Endodermal cell (in vitro differentiated cells): ENCODE data around the gene DCST2. TPM values are rescaled to one million over a fixed set of nuclear protein-coding genes. Genes with fewer than 3 reads are reported as not detected.
"Not testable (repeated sequence)": the region's sequence is repeated elsewhere in the genome, so short reads cannot be mapped to it uniquely, and the experiment has no call there.

Source experiments
- DNase-seq: peaks from one replicate; pipeline ENCODE4 v3.0.0-alpha.2; 2017
- H3K27ac ChIP-seq: 2 replicates; pipeline ENCODE4 v1.5.1; 2013; ENCODE audit warnings: mild to moderate bottlenecking, low read depth, low read length, moderate library complexity
- H3K27me3 ChIP-seq: 2 replicates; pipeline ENCODE4 v1.6.1; 2013; ENCODE audit warnings: mild to moderate bottlenecking, low read length, moderate library complexity; ENCODE audit not compliant: insufficient read depth, control insufficient read depth, poor library complexity, severe bottlenecking
- H3K36me3 ChIP-seq: 2 replicates; pipeline ENCODE4 v1.7.0; 2013; ENCODE audit warnings: mild to moderate bottlenecking, low read length, moderate library complexity; ENCODE audit not compliant: control insufficient read depth, insufficient read depth
- H3K4me1 ChIP-seq: one replicate; pipeline ENCODE4 v1.7.0; 2013; ENCODE audit warnings: low read length; ENCODE audit not compliant: control insufficient read depth, insufficient read depth
- H3K4me3 ChIP-seq: 2 replicates; pipeline ENCODE4 v1.5.1; 2013; ENCODE audit warnings: mild to moderate bottlenecking, low read length, moderate library complexity
- H3K9ac ChIP-seq: 2 replicates; pipeline ENCODE4 v1.6.1; 2013; ENCODE audit warnings: mild to moderate bottlenecking, low read length, moderate library complexity; ENCODE audit not compliant: poor library complexity, severe bottlenecking; ENCODE audit errors: extremely low read depth
- H3K9me3 ChIP-seq: 2 replicates; pipeline ENCODE4 v1.6.1; 2013; ENCODE audit warnings: mild to moderate bottlenecking, low read length, moderate library complexity; ENCODE audit not compliant: control insufficient read depth
- H3K27ac Mint-ChIP-seq: 2 replicates; pipeline ENCODE4 v1.8.0; 2020; ENCODE audit warnings: mixed read lengths
- H3K27me3 Mint-ChIP-seq: 2 replicates; pipeline ENCODE4 v1.8.0; 2021; ENCODE audit warnings: mild to moderate bottlenecking, mixed read lengths; ENCODE audit not compliant: insufficient read depth
- H3K36me3 Mint-ChIP-seq: 2 replicates; pipeline ENCODE4 v1.8.0; 2020; ENCODE audit warnings: low read depth, mixed read lengths
- H3K4me1 Mint-ChIP-seq: 2 replicates; pipeline ENCODE4 v1.8.0; 2020; ENCODE audit warnings: mixed read lengths
- H3K4me3 Mint-ChIP-seq: 2 replicates; pipeline ENCODE4 v1.8.0; 2020; ENCODE audit warnings: mild to moderate bottlenecking, moderate library complexity, mixed read lengths
- H3K9me3 Mint-ChIP-seq: 2 replicates; pipeline ENCODE4 v1.8.0; 2020; ENCODE audit warnings: mild to moderate bottlenecking, mixed read lengths
- CTCF ChIP-seq: fragments of 200-600 bp; sonication (generic); conservative IDR thresholded peaks from 2 replicates; pipeline ENCODE4 v1.5.0; 2021; ENCODE audit warnings: antibody characterized with exemption, mild to moderate bottlenecking
- WGBS, 2 experiments: methylation state at CpG; one replicate each; pipeline versions ENCODE4 v1.1.5 to v1.1.7; 2013; ENCODE audit warnings: missing lambda C conversion rate in 2 of 2, mixed read lengths in 1 of 2; ENCODE audit not compliant: insufficient coverage in 1 of 2, insufficient read length in 1 of 2; 5-methylcytosine and 5-hydroxymethylcytosine counted together
- total RNA-seq, 2 donors: library from RNA; stranded (reverse); fragmentation: NEBNext Ultra II Directional in 1 of 2; extraction: Animal tissue kit (Norgen Biotek cat#: 25700) in 1 of 2; gene quantifications; 2 replicates in 1 of 2; 3 replicates in 1 of 2; pipeline ENCODE4 v1.2.1, GENCODE V29; 2021

The DCST2 gene
- total RNA-seq, 2 donors from 2014 or later = 0.44 to 2.0 TPM

- 92 to 93% methylated on average over 5 to 16 of the region's 16 CpGs for WGBS, 2 experiments
- Mint-ChIP-seq H3K9me3 (no peaks in the 10 kb centered on the region), H3K4me1 (peaks cover 10% of the 10 kb centered on the region), H3K27me3 (peaks cover 6% of the 10 kb centered on the region), H3K4me3 (no peak overlapping the region), H3K27ac (no peak overlapping the region), H3K36me3 (no peaks in the 10 kb centered on the region)
- Histone ChIP-seq H3K4me3 (no peak overlapping the region), H3K9me3 (no peaks in the 10 kb centered on the region), H3K27ac (no peak overlapping the region), H3K4me1 (no peaks in the 10 kb centered on the region), H3K36me3 (no peaks in the 10 kb centered on the region), H3K9ac (no peak overlapping the region), H3K27me3 (no peaks in the 10 kb centered on the region)
- DNase-seq = no peak
- peak; percentile 51 for TF ChIP-seq CTCF
Measured at GRCh38 chr1:154998201-154998780, 35.3 kb downstream of the DCST2 start.

GRCh38 chr1:154996966-154997701 is 36.4 kb downstream of the DCST2 start:
- Mint-ChIP-seq H3K4me1 (peaks cover 10% of the 10 kb centered on the region), H3K36me3 (no peaks in the 10 kb centered on the region), H3K9me3 (no peaks in the 10 kb centered on the region), H3K27ac (no peak overlapping the region), H3K27me3 (peaks cover 6% of the 10 kb centered on the region), H3K4me3 (no peak overlapping the region)
- no peak overlapping the region for H3K9ac ChIP-seq
- no peaks in the 10 kb centered on the region for H3K27me3 ChIP-seq
- H3K4me3 ChIP-seq = no peak overlapping the region
- no peak overlapping the region for H3K27ac ChIP-seq
- H3K9me3 ChIP-seq = no peaks in the 10 kb centered on the region
- DNase-seq = no peak
- no peaks in the 10 kb centered on the region for H3K4me1 ChIP-seq
- H3K36me3 ChIP-seq = no peaks in the 10 kb centered on the region
- TF ChIP-seq CTCF = no peak
- WGBS, 2 experiments = 87 to 94% methylated on average over 13 to 15 of the region's 15 CpGs

- peak; percentile 68 for TF ChIP-seq CTCF
Measured at GRCh38 chr1:154995301-154995983, 38.1 kb downstream of the DCST2 start.

More at GRCh38 chr1:154995301-154995983, 38.1 kb downstream of the DCST2 start:
- H3K4me3 Mint-ChIP-seq, H3K36me3 Mint-ChIP-seq, H3K27me3 Mint-ChIP-seq, H3K4me1 ChIP-seq, H3K27ac ChIP-seq, H3K4me3 ChIP-seq, H3K36me3 ChIP-seq, H3K4me1 Mint-ChIP-seq, H3K9ac ChIP-seq, H3K9me3 ChIP-seq, H3K9me3 Mint-ChIP-seq, H3K27ac Mint-ChIP-seq, H3K27me3 ChIP-seq: not testable (repeated sequence)
- peak; percentile 83 for DNase-seq
- WGBS, 2 experiments = 74 to 93% methylated on average over 3 to 10 of the region's 13 CpGs
